A673 (cell line): Measurements from ENCODE around the gene KDM4B.

Experiments
- CTCF ChIP-seq: fragments of 300-800, 200-600 bp; sonication (generic); conservative IDR thresholded peaks from 2 replicates; pipeline ENCODE4 v1.5.1; 2017; ENCODE audit warnings: low read depth, mild to moderate bottlenecking, antibody characterized with exemption, low read length, moderate library complexity, mixed read lengths
- EZH2 ChIP-seq: fragments of 200-600 bp; sonication (generic); IDR thresholded peaks from 2 replicates; pipeline ENCODE4 v1.6.1; 2017; ENCODE audit warnings: borderline replicate concordance, low read depth, mild to moderate bottlenecking, mixed read lengths, antibody characterized with exemption, low read length; ENCODE audit not compliant: poor library complexity, severe bottlenecking

DNA sequence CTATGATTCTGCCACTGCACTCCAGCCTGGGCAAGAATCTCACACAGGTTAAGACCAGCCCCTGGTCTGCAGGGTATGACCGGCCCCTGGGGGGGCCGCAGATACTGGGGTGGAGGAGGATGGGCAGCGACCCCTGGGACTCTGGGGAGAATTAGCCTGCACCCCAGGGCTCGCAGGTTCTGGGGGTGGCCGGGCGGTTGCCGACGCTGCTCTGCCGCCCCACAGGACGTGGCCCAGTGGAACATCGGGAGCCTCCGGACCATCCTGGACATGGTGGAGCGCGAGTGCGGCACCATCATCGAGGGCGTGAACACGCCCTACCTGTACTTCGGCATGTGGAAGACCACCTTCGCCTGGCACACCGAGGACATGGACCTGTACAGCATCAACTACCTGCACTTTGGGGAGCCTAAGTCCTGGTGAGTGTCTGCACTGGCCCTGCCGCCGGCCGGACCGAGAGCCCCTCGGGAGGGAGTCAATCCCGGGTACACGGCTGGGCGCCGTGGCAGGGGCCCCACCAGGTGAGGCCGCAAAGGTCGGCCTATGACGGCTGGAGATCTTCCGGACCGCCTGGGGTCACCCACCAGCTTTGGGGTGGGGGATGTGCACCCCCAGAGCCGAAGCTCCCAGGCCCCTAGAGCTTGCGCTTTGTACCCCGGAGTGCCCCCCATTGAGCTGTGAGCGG lies 78.5 kb downstream of the KDM4B start:
- TF ChIP-seq CTCF: no peak
- no peak for TF ChIP-seq EZH2
